ENCODE results near the gene PILRB. TPM values are rescaled to one million over a fixed set of nuclear protein-coding genes. Genes with fewer than 3 reads are reported as not detected.
"Not testable (repeated sequence)": the region's sequence is repeated elsewhere in the genome, so short reads cannot be mapped to it uniquely, and the experiment has no call there.

PILRB gene
- total RNA-seq, 2 experiments from 2014 or later, result 56.4 to 67.6 TPM

- peaks cover 14% of the 10 kb centered on the region for H3K4me1 ChIP-seq (ENCODE audit: insufficient read depth, low read length)
- no peaks in the 10 kb centered on the region for H3K9me3 ChIP-seq (ENCODE audit: control insufficient read depth in 1 of 2, insufficient read depth in 1 of 2, low read length in 2 of 2)
- ChIA-PET CTCF (no interaction called here), POLR2A (no interaction called here)
- H3K4me1 Mint-ChIP-seq (ENCODE audit: low read depth), result peaks cover 10% of the 10 kb centered on the region
- intact Hi-C loops (cut with DNase I, micrococcal nuclease), result no loop called here
- ATAC-seq (ENCODE audit: poor library complexity) (no peak), DNase-seq (peak in 2 of 14 experiments; percentile 53 to 57)
- no peaks in the 10 kb centered on the region for H3K9me3 Mint-ChIP-seq
- H3K36me3 ChIP-seq (ENCODE audit: insufficient read depth, low read length), result no peaks in the 10 kb centered on the region
- H3K27me3 ChIP-seq (ENCODE audit: control insufficient read depth in 1 of 2, insufficient read depth in 2 of 2, low read length in 2 of 2), result no peaks in the 10 kb centered on the region
- H3K36me3 Mint-ChIP-seq (ENCODE audit: low read depth), result peaks cover 7% of the 10 kb centered on the region
- H3K4me3 Mint-ChIP-seq, result no peak within 1 kb of the TSS
- peak within 1 kb of the TSS; percentile 28 for H3K4me3 ChIP-seq (ENCODE audit: low read length)
- peak within 1 kb of the TSS; percentile 44 for H3K27ac Mint-ChIP-seq
- peak within 1 kb of the TSS in 1 of 2 donors; percentile 41 for H3K27ac ChIP-seq (ENCODE audit: low read depth in 1 of 2, low read length in 2 of 2)
- no peaks in the 10 kb centered on the region for H3K27me3 Mint-ChIP-seq
- TF ChIP-seq CTCF (IDR thresholded peaks at IDR 0.05), result no peak
These were observed 15.4 kb downstream of the PILRB start, which contains the start of gene PILRA for GRCh38 chr7:100373261-100373831. TSS of gene PILRA (plus strand) at chr7:100373487. CDS start at chr7:100373657, 170 bp downstream.

- H3K27ac ChIP-seq (ENCODE audit: low read depth in 1 of 2, low read length in 2 of 2); CTCF ChIA-PET; H3K27ac Mint-ChIP-seq; H3K36me3 ChIP-seq (ENCODE audit: insufficient read depth, low read length); intact Hi-C loops (cut with DNase I, micrococcal nuclease); H3K27me3 ChIP-seq (ENCODE audit: control insufficient read depth in 1 of 2, insufficient read depth in 2 of 2, low read length in 2 of 2); ATAC-seq (ENCODE audit: poor library complexity); H3K36me3 Mint-ChIP-seq (ENCODE audit: low read depth); POLR2A ChIA-PET; H3K4me3 Mint-ChIP-seq; H3K27me3 Mint-ChIP-seq; H3K9me3 Mint-ChIP-seq; H3K9me3 ChIP-seq (ENCODE audit: control insufficient read depth in 1 of 2, insufficient read depth in 1 of 2, low read length in 2 of 2); H3K4me1 Mint-ChIP-seq (ENCODE audit: low read depth): not testable (repeated sequence)
- peak in 1 of 14 experiments; percentile 5 for DNase-seq
- Histone ChIP-seq H3K4me1 (ENCODE audit: insufficient read depth, low read length) (peaks cover 14% of the 10 kb centered on the region), H3K4me3 (ENCODE audit: low read length) (peak overlapping the region; percentile 28)
These were observed 16.1 kb downstream of the PILRB start for GRCh38 chr7:100373870-100374598.

GRCh38 chr7:100374601-100375000 is 16.7 kb downstream of the PILRB start:
- Histone ChIP-seq H3K9me3 (ENCODE audit: control insufficient read depth in 1 of 2, insufficient read depth in 1 of 2, low read length in 2 of 2) (no peaks in the 10 kb centered on the region), H3K4me3 (ENCODE audit: low read length) (no peak overlapping the region), H3K27ac (ENCODE audit: low read depth in 1 of 2, low read length in 2 of 2) (no peak overlapping the region), H3K27me3 (ENCODE audit: control insufficient read depth in 1 of 2, insufficient read depth in 2 of 2, low read length in 2 of 2) (no peaks in the 10 kb centered on the region), H3K4me1 (ENCODE audit: insufficient read depth, low read length) (peaks cover 14% of the 10 kb centered on the region), H3K36me3 (ENCODE audit: insufficient read depth, low read length) (no peaks in the 10 kb centered on the region)
- peak in 1 of 14 experiments; percentile 16 for DNase-seq
- intact Hi-C loops (cut with DNase I, micrococcal nuclease), result no loop called here
- no peak for ATAC-seq (ENCODE audit: poor library complexity)
- TF ChIP-seq CTCF (IDR thresholded peaks at IDR 0.05), result no peak
- POLR2A ChIA-PET, result no interaction called here
- H3K27me3 Mint-ChIP-seq, result no peaks in the 10 kb centered on the region
- CTCF ChIA-PET, result no interaction called here
- H3K4me3 Mint-ChIP-seq, result no peak overlapping the region
- peaks cover 4% of the 10 kb centered on the region for H3K36me3 Mint-ChIP-seq (ENCODE audit: low read depth)
- H3K9me3 Mint-ChIP-seq, result no peaks in the 10 kb centered on the region
- no peak overlapping the region for H3K27ac Mint-ChIP-seq
- peaks cover 3% of the 10 kb centered on the region for H3K4me1 Mint-ChIP-seq (ENCODE audit: low read depth)

All from CD4-positive, alpha-beta T cell (primary cell).